ENCODE measurements around the gene COX20. TPM values are rescaled to one million over a fixed set of nuclear protein-coding genes. Genes with fewer than 3 reads are reported as not detected.
A peak's percentile ranks its signal among the peaks of the same experiment; 100 is the strongest.
"Not testable (repeated sequence)": the region's sequence is repeated elsewhere in the genome, so short reads cannot be mapped to it uniquely, and the experiment has no call there.

COX20 gene
- total RNA-seq, 1 experiment from 2014 or later = 55.0 TPM

- H3K4me1 ChIP-seq (ENCODE audit: control insufficient read depth, insufficient read depth, low read length) = no peaks in the 10 kb centered on the region; the same call in 1 of the 2 replicates
- H3K36me3 ChIP-seq (ENCODE audit: control insufficient read depth, insufficient read depth, low read length) = no peaks in the 10 kb centered on the region; the same call in 1 of the 2 replicates
- intact Hi-C loops (cut with micrococcal nuclease; ENCODE audit: unreplicated experiment) = loop anchor here (5.0 kb wide), 1 partner anchor 1737 kb away; the partner anchor contains the start of genes CNST and TFB2M
- DNase-seq (ENCODE audit: low read depth, low spot score) = no peak
- no peak overlapping the region for H3K4me3 ChIP-seq (ENCODE audit: low read depth in 2 of 2, low read length in 2 of 2)
- no peaks in the 10 kb centered on the region for H3K27me3 ChIP-seq (ENCODE audit: control insufficient read depth, insufficient read depth, low read length)
- ChIA-PET POLR2A (no interaction called here), CTCF (no interaction called here)
- no peak for TF ChIP-seq CTCF (IDR thresholded peaks at IDR 0.05)
- TF ChIP-seq TCF7L2 (IDR thresholded peaks at IDR 0.05; ENCODE audit: low read depth, low read length) = no peak
- no peak for TF ChIP-seq REST (IDR thresholded peaks at IDR 0.05; ENCODE audit: insufficient read depth in 1 of 2, low read depth in 2 of 2, low read length in 1 of 2)
- TF ChIP-seq SIN3A (IDR thresholded peaks at IDR 0.05; ENCODE audit: borderline replicate concordance, insufficient read depth, low read depth, low read length) = no peak
- no peak for TF ChIP-seq POLR2AphosphoS5 (IDR thresholded peaks at IDR 0.05; ENCODE audit: low read depth, low read length)
- ATAC-seq = no peak
- no peaks in the 10 kb centered on the region for H3K9me3 ChIP-seq (ENCODE audit: control insufficient read depth, insufficient read depth, low read depth, low read length)
- H3K27ac ChIP-seq (ENCODE audit: low read length) = no peak overlapping the region
- in situ Hi-C loops (cut with HindIII; ENCODE audit: low pct_unique_long_range_greater_than_20kb, low sequenced_read_pairs) = no loop called here
- no TSS peak for BruUV-seq (replicated peaks)
Measured at GRCh38 chr1:244830639-244831038, 4.8 kb upstream of the COX20 start.

GRCh38 chr1:244833260-244833659 is 2.2 kb upstream of the COX20 start:
- Histone ChIP-seq H3K4me1 (ENCODE audit: control insufficient read depth, insufficient read depth, low read length) (peaks cover 16% of the 10 kb centered on the region), H3K36me3 (ENCODE audit: control insufficient read depth, insufficient read depth, low read length) (peaks cover 11% of the 10 kb centered on the region), H3K27ac (ENCODE audit: low read length) (peak overlapping the region; percentile 100), H3K4me3 (ENCODE audit: low read depth in 2 of 2, low read length in 2 of 2) (peak overlapping the region; percentile 67 to 96)
- H3K9me3 ChIP-seq (ENCODE audit: control insufficient read depth, insufficient read depth, low read depth, low read length); ATAC-seq; in situ Hi-C loops (cut with HindIII; ENCODE audit: low pct_unique_long_range_greater_than_20kb, low sequenced_read_pairs); H3K27me3 ChIP-seq (ENCODE audit: control insufficient read depth, insufficient read depth, low read length); BruUV-seq (replicated peaks); CTCF ChIA-PET; DNase-seq (ENCODE audit: low read depth, low spot score): not testable (repeated sequence)
- intact Hi-C loops (cut with micrococcal nuclease; ENCODE audit: unreplicated experiment) = loop anchor here (5.0 kb wide), 1 partner anchor 1734 kb away; the partner anchor contains the start of genes CNST and TFB2M
- POLR2A ChIA-PET = interaction anchor here (0.6 to 0.7 kb wide), 2 partner anchors 35 to 107 kb away, joined by 3 to 7 read pairs; no protein-coding TSS in a partner anchor

- ChIA-PET POLR2A (interaction anchor here (0.5 to 1.0 kb wide), 5 partner anchors 25 to 106 kb away, joined by 3 to 7 read pairs (median 3); partner anchors contain the start of gene HNRNPU), CTCF (no interaction called here)
- no peaks in the 10 kb centered on the region for H3K27me3 ChIP-seq (ENCODE audit: control insufficient read depth, insufficient read depth, low read length)
- no TSS peak for BruUV-seq (replicated peaks)
- ATAC-seq = peak; percentile 35
- H3K36me3 ChIP-seq (ENCODE audit: control insufficient read depth, insufficient read depth, low read length) = peaks cover 11% of the 10 kb centered on the region
- no peaks in the 10 kb centered on the region for H3K9me3 ChIP-seq (ENCODE audit: control insufficient read depth, insufficient read depth, low read depth, low read length)
- peaks cover 22% of the 10 kb centered on the region for H3K4me1 ChIP-seq (ENCODE audit: control insufficient read depth, insufficient read depth, low read length)
- in situ Hi-C loops (cut with HindIII; ENCODE audit: low pct_unique_long_range_greater_than_20kb, low sequenced_read_pairs) = no loop called here
- DNase-seq (ENCODE audit: low read depth, low spot score) = no peak
- intact Hi-C loops (cut with micrococcal nuclease; ENCODE audit: unreplicated experiment) = loop anchor here (5.0 kb wide), 1 partner anchor 1733 kb away; the partner anchor contains the start of genes CNST and TFB2M
- peak overlapping the region; percentile 67 to 96 for H3K4me3 ChIP-seq (ENCODE audit: low read depth in 2 of 2, low read length in 2 of 2)
- no peak for TF ChIP-seq CTCF (IDR thresholded peaks at IDR 0.05)
- no peak for TF ChIP-seq SIN3A (IDR thresholded peaks at IDR 0.05; ENCODE audit: borderline replicate concordance, insufficient read depth, low read depth, low read length)
- TF ChIP-seq TCF7L2 (IDR thresholded peaks at IDR 0.05; ENCODE audit: low read depth, low read length) = peak; percentile 94
- peak overlapping the region; percentile 100 for H3K27ac ChIP-seq (ENCODE audit: low read length)
Measured at GRCh38 chr1:244833734-244834542, 1.5 kb upstream of the COX20 start.

Data from Panc1 (cell line).